H9 (cell line): ENCODE data around the gene FOLR3. TPM values are rescaled to one million over a fixed set of nuclear protein-coding genes. Genes with fewer than 3 reads are reported as not detected.

ENCODE experiments used
- DNase-seq: peaks from one replicate; pipeline ENCODE4 v3.0.0-alpha.2; 2017
- H2AFZ ChIP-seq: one replicate; pipeline ENCODE4 v1.6.1; 2013; ENCODE audit warnings: mild to moderate bottlenecking, low read length, control low read depth, moderate library complexity
- H2AK5ac ChIP-seq: 2 replicates; pipeline ENCODE4 v1.6.1; 2013; ENCODE audit warnings: low read length, control low read depth, mixed read lengths; ENCODE audit not compliant: insufficient read length
- H2BK120ac ChIP-seq: one replicate; pipeline ENCODE4 v1.6.1; 2013; ENCODE audit warnings: low read depth, mild to moderate bottlenecking, low read length, control low read depth, inconsistent platforms; ENCODE audit not compliant: poor library complexity, severe bottlenecking
- H2BK12ac ChIP-seq: 2 replicates; pipeline ENCODE4 v1.6.1; 2013; ENCODE audit warnings: low read length, control low read depth, mixed read lengths, low read depth; ENCODE audit not compliant: insufficient read length
- H2BK15ac ChIP-seq: 2 replicates; pipeline ENCODE4 v1.6.1; 2013; ENCODE audit warnings: low read depth, low read length, control low read depth
- H2BK20ac ChIP-seq: one replicate; pipeline ENCODE4 v1.6.1; 2013; ENCODE audit warnings: low read depth, mild to moderate bottlenecking, low read length, control low read depth, inconsistent platforms; ENCODE audit not compliant: poor library complexity, severe bottlenecking
- H2BK5ac ChIP-seq: 2 replicates; pipeline ENCODE4 v1.6.1; 2013; ENCODE audit warnings: low read length, control low read depth, mixed read lengths; ENCODE audit not compliant: insufficient read length
- H3K14ac ChIP-seq: 2 replicates; pipeline ENCODE4 v1.6.1; 2013; ENCODE audit warnings: low read length, control low read depth; ENCODE audit not compliant: insufficient read depth
- H3K18ac ChIP-seq: 2 replicates; pipeline ENCODE4 v1.6.1; 2013; ENCODE audit warnings: low read depth, mild to moderate bottlenecking, mixed read lengths, low read length, control low read depth; ENCODE audit not compliant: insufficient read length
- H3K23ac ChIP-seq: 2 replicates; pipeline ENCODE4 v1.6.1; 2013; ENCODE audit warnings: low read length, control low read depth, mixed read lengths, low read depth; ENCODE audit not compliant: insufficient read length
- H3K23me2 ChIP-seq: 2 replicates; pipeline ENCODE4 v1.6.1; 2013; ENCODE audit warnings: low read depth, mild to moderate bottlenecking, mixed read lengths, low read length, control low read depth; ENCODE audit not compliant: insufficient read length, poor library complexity, severe bottlenecking
- H3K27ac ChIP-seq: 2 replicates; pipeline ENCODE4 v1.5.1; 2013; ENCODE audit warnings: low read length, control low read depth, mixed read lengths, low read depth; ENCODE audit not compliant: insufficient read length
- H3K27me3 ChIP-seq: 2 replicates; pipeline ENCODE4 v1.6.1; 2013; ENCODE audit warnings: low read length, control low read depth, inconsistent platforms; ENCODE audit not compliant: insufficient read depth
- H3K4ac ChIP-seq: 2 replicates; pipeline ENCODE4 v1.6.1; 2013; ENCODE audit warnings: low read depth, mild to moderate bottlenecking, control low read depth, inconsistent platforms, low read length, moderate library complexity
- H3K4me1 ChIP-seq: 2 replicates; pipeline ENCODE4 v1.6.1; 2013; ENCODE audit warnings: low read length, control low read depth, inconsistent platforms; ENCODE audit not compliant: insufficient read depth
- H3K4me2 ChIP-seq: 2 replicates; pipeline ENCODE4 v1.6.1; 2013; ENCODE audit warnings: low read length, control low read depth, mixed read lengths; ENCODE audit not compliant: insufficient read length, insufficient read depth
- H3K56ac ChIP-seq: 2 replicates; pipeline ENCODE4 v1.6.1; 2013; ENCODE audit warnings: low read depth, mild to moderate bottlenecking, mixed read lengths, low read length, control low read depth; ENCODE audit not compliant: insufficient read length
- H3K79me1 ChIP-seq: 2 replicates; pipeline ENCODE4 v1.6.1; 2013; ENCODE audit warnings: low read depth, mild to moderate bottlenecking, moderate library complexity, low read length, control low read depth, inconsistent platforms; ENCODE audit not compliant: insufficient read depth, poor library complexity, severe bottlenecking
- H3K79me2 ChIP-seq: 2 replicates; pipeline ENCODE4 v1.6.1; 2013; ENCODE audit warnings: low read length, control low read depth, inconsistent platforms; ENCODE audit not compliant: insufficient read depth
- H3K9ac ChIP-seq: 2 replicates; pipeline ENCODE4 v1.6.1; 2013; ENCODE audit warnings: low read length, control low read depth, mixed read lengths; ENCODE audit not compliant: insufficient read length; ENCODE audit errors: extremely low read depth
- H3K9me3 ChIP-seq: one replicate; pipeline ENCODE4 v1.6.1; 2013; ENCODE audit warnings: low read depth, low read length, inconsistent platforms; ENCODE audit not compliant: control insufficient read depth
- H3T11ph ChIP-seq: one replicate; pipeline ENCODE4 v1.6.1; 2013; ENCODE audit warnings: mild to moderate bottlenecking, low read length, control low read depth, inconsistent platforms
- H4K20me1 ChIP-seq: one replicate; pipeline ENCODE4 v1.6.1; 2013; ENCODE audit not compliant: control insufficient read depth, insufficient read length, insufficient read depth
- H4K5ac ChIP-seq: 2 replicates; pipeline ENCODE4 v1.6.1; 2013; ENCODE audit warnings: low read depth, mild to moderate bottlenecking, mixed read lengths, low read length, control low read depth; ENCODE audit not compliant: insufficient read length
- H4K8ac ChIP-seq: replicated peaks from 2 replicates; pipeline ENCODE4 v1.6.1; 2013; ENCODE audit warnings: low read length, control low read depth, mixed read lengths, low read depth; ENCODE audit not compliant: insufficient read length
- H4K91ac ChIP-seq: 2 replicates; pipeline ENCODE4 v1.6.1; 2013; ENCODE audit warnings: low read depth, mild to moderate bottlenecking, moderate library complexity, mixed read lengths, low read length, control low read depth; ENCODE audit not compliant: insufficient read length
- H3K27ac Mint-ChIP-seq, 3 experiments: 2 replicates in 2 of 3; 3 replicates in 1 of 3; pipeline ENCODE4 v1.8.0; 2020 to 2021; ENCODE audit warnings: mixed read lengths in 3 of 3, mild to moderate bottlenecking in 1 of 3, moderate library complexity in 1 of 3
- H3K27me3 Mint-ChIP-seq: 2 replicates; pipeline ENCODE4 v1.8.0; 2021; ENCODE audit warnings: low read depth, mild to moderate bottlenecking, moderate library complexity, mixed read lengths
- H3K36me3 Mint-ChIP-seq, 3 experiments: 2 replicates in 2 of 3; 3 replicates in 1 of 3; pipeline ENCODE4 v1.8.0; 2020 to 2021; ENCODE audit warnings: low read depth in 3 of 3, mixed read lengths in 3 of 3; ENCODE audit not compliant: insufficient read depth in 1 of 3
- H3K4me1 Mint-ChIP-seq, 2 experiments: 2 replicates each; pipeline ENCODE4 v1.8.0; 2020; ENCODE audit warnings: mixed read lengths in 2 of 2
- H3K4me3 Mint-ChIP-seq, 2 experiments: 2 replicates in 1 of 2; 3 replicates in 1 of 2; pipeline ENCODE4 v1.8.0; 2020 to 2021; ENCODE audit warnings: mild to moderate bottlenecking in 2 of 2, mixed read lengths in 2 of 2, moderate library complexity in 1 of 2
- H3K9me3 Mint-ChIP-seq, 2 experiments: 2 replicates in 1 of 2; 3 replicates in 1 of 2; pipeline ENCODE4 v1.8.0; 2020; ENCODE audit warnings: mild to moderate bottlenecking in 2 of 2, mixed read lengths in 2 of 2, moderate library complexity in 1 of 2
- CTCF ChIP-seq: fragments of 200-600 bp; sonication (generic); conservative IDR thresholded peaks from 3 replicates; pipeline ENCODE4 v1.8.0; 2021; ENCODE audit warnings: antibody characterized with exemption, mild to moderate bottlenecking
- WGBS: extraction: QIAGEN DNeasy Blood & Tissue Kit; methylation state at CpG from one replicate; pipeline ENCODE4 v1.1.7; 2013; ENCODE audit warnings: missing lambda C conversion rate, low lambda C conversion rate, mixed read lengths; ENCODE audit not compliant: insufficient read length; ENCODE audit errors: extremely low coverage; 5-methylcytosine and 5-hydroxymethylcytosine counted together
- total RNA-seq: library from RNA; stranded (reverse); gene quantifications from 2 replicates; pipeline ENCODE4 v1.2.1, GENCODE V29; 2021

FOLR3 gene
- total RNA-seq, 1 experiment from 2014 or later, result not detected

GRCh38 chr11:72105888-72106287 lies 29.6 kb upstream of the FOLR3 start, which contains the start of gene TOMT:
Gene TOMT (plus strand): TSS chr11:72105924. CDS start chr11:72105952, 28 bp downstream.
- Mint-ChIP-seq H3K27ac (peak within 1 kb of the TSS in 2 of 3 experiments; percentile 12 to 25; a peak in 2 of 7 replicates), H3K4me1 (peaks cover 24 to 26% of the 10 kb centered on the region in 2 experiments), H3K27me3 (no peaks in the 10 kb centered on the region), H3K4me3 (no peak within 1 kb of the TSS), H3K9me3 (no peaks in the 10 kb centered on the region), H3K36me3 (peaks cover 4 to 40% (median 14%) of the 10 kb centered on the region in 3 experiments; a peak in 6 of 7 replicates)
- Histone ChIP-seq H3K27ac (no peak within 1 kb of the TSS), H3K9me3 (no peaks in the 10 kb centered on the region), H3K4ac (no peak within 1 kb of the TSS), H3K27me3 (no peaks in the 10 kb centered on the region), H3K23me2 (peaks cover 7% of the 10 kb centered on the region), H3K18ac (no peak within 1 kb of the TSS), H2AFZ (no peak within 1 kb of the TSS), H3K4me1 (no peaks in the 10 kb centered on the region; the same call in 1 of the 2 replicates), H3K56ac (no peak within 1 kb of the TSS), H3K9ac (no peak within 1 kb of the TSS), H2BK20ac (no peak within 1 kb of the TSS), H3K14ac (no peak within 1 kb of the TSS; the same call in 1 of the 2 replicates), H2BK120ac (no peak within 1 kb of the TSS), H3K4me2 (no peak within 1 kb of the TSS), H2BK15ac (no peak within 1 kb of the TSS), H4K20me1 (peaks cover 2% of the 10 kb centered on the region), H2AK5ac (no peak within 1 kb of the TSS), H4K8ac (no peak within 1 kb of the TSS), H3K79me2 (peaks cover 13% of the 10 kb centered on the region; the same call in 1 of the 2 replicates), H2BK5ac (no peak within 1 kb of the TSS), H3K79me1 (peaks cover 3% of the 10 kb centered on the region), H3T11ph (no peak within 1 kb of the TSS), H4K5ac (no peak within 1 kb of the TSS), H4K91ac (no peak within 1 kb of the TSS), H2BK12ac (no peak within 1 kb of the TSS), H3K23ac (no peak within 1 kb of the TSS)
- no peak for TF ChIP-seq CTCF
- no peak for DNase-seq
- no CpG with 5 or more reads among the region's 14 CpGs for WGBS
